ENCODE results near the gene AHRR.
A peak's percentile ranks its signal among the peaks of the same experiment; 100 is the strongest.
"Not testable (repeated sequence)": the region's sequence is repeated elsewhere in the genome, so short reads cannot be mapped to it uniquely, and the experiment has no call there.

The AHRR gene

GRCh38 chr5:321230-321725 lies at the start of gene AHRR:
TSS of gene AHRR (plus strand) at chr5:321714. CDS start at chr5:343903, 22,189 bp downstream.
- peak; percentile 19 for DNase-seq

- not testable (repeated sequence) for DNase-seq
Observed at GRCh38 chr5:271828-272167, 49.7 kb upstream of the AHRR start.

GRCh38 chr5:273091-273490 lies 48.4 kb upstream of the AHRR start:
- not testable (repeated sequence) for DNase-seq

- not testable (repeated sequence) for DNase-seq
Observed at GRCh38 chr5:273491-273890, 48.0 kb upstream of the AHRR start.

- DNase-seq: not testable (repeated sequence)
Observed at GRCh38 chr5:274346-274745, 47.2 kb upstream of the AHRR start.

- DNase-seq: no peak
Observed at GRCh38 chr5:278646-279045, 42.9 kb upstream of the AHRR start.

- DNase-seq: not testable (repeated sequence)
Observed at GRCh38 chr5:279051-279665, 42.4 kb upstream of the AHRR start.

GRCh38 chr5:285991-286557 lies 35.4 kb upstream of the AHRR start:
- DNase-seq: no peak

GRCh38 chr5:290200-290599 lies 31.3 kb upstream of the AHRR start:
- not testable (repeated sequence) for DNase-seq

- not testable (repeated sequence) for DNase-seq
Observed at GRCh38 chr5:291345-291744, 30.2 kb upstream of the AHRR start.

GRCh38 chr5:294788-295187 lies 26.7 kb upstream of the AHRR start:
- not testable (repeated sequence) for DNase-seq

- DNase-seq: not testable (repeated sequence)
Observed at GRCh38 chr5:296207-296606, 25.3 kb upstream of the AHRR start.

- not testable (repeated sequence) for DNase-seq
Observed at GRCh38 chr5:296954-297353, 24.6 kb upstream of the AHRR start.

- DNase-seq: not testable (repeated sequence)
Observed at GRCh38 chr5:297448-297847, 24.1 kb upstream of the AHRR start.

- DNase-seq: not testable (repeated sequence)
Observed at GRCh38 chr5:297991-298736, 23.4 kb upstream of the AHRR start.

- DNase-seq: no peak
Observed at GRCh38 chr5:298737-299125, 22.8 kb upstream of the AHRR start.

- DNase-seq: not testable (repeated sequence)
Observed at GRCh38 chr5:299921-300320, 21.6 kb upstream of the AHRR start.

GRCh38 chr5:300691-301435 lies 20.7 kb upstream of the AHRR start:
- not testable (repeated sequence) for DNase-seq

- not testable (repeated sequence) for DNase-seq
Observed at GRCh38 chr5:302416-302815, 19.1 kb upstream of the AHRR start.

GRCh38 chr5:302966-303365 lies 18.5 kb upstream of the AHRR start:
- no peak for DNase-seq

- DNase-seq: not testable (repeated sequence)
Observed at GRCh38 chr5:303741-304140, 17.8 kb upstream of the AHRR start.

GRCh38 chr5:305050-305449 lies 16.5 kb upstream of the AHRR start:
- no peak for DNase-seq

- no peak for DNase-seq
Observed at GRCh38 chr5:305459-305858, 16.1 kb upstream of the AHRR start.

Data from activated T-cell treated with anti-CD3 and anti-CD28 coated beads for 4 hours (primary cell).